ENCODE measurements around the gene ALDH3A2. TPM values are rescaled to one million over a fixed set of nuclear protein-coding genes. Genes with fewer than 3 reads are reported as not detected.
A peak's percentile ranks its signal among the peaks of the same experiment; 100 is the strongest.

Gene ALDH3A2
- total RNA-seq, 1 donor from 2014 or later: 138 TPM

GRCh38 chr17:19670908-19671307 is 22.4 kb downstream of the ALDH3A2 start:
- no peak overlapping the region for H3K4me3 ChIP-seq
- no peaks in the 10 kb centered on the region for H3K4me1 ChIP-seq
- DNase-seq (ENCODE audit: low spot score): no peak
- Mint-ChIP-seq H3K27me3 (ENCODE audit: insufficient read depth, low read depth) (peaks cover 3% of the 10 kb centered on the region), H3K4me3 (peak overlapping the region; percentile 68), H3K9me3 (peaks cover 2% of the 10 kb centered on the region), H3K4me1 (peaks cover 20% of the 10 kb centered on the region), H3K36me3 (peaks cover 32% of the 10 kb centered on the region), H3K27ac (peak overlapping the region; percentile 87)
- peaks cover 10% of the 10 kb centered on the region for H3K36me3 ChIP-seq
- H2AFZ ChIP-seq (replicated peaks): no peak overlapping the region
- no peak overlapping the region for H3K4me2 ChIP-seq
- no peak overlapping the region for H3K27ac ChIP-seq
- H4K20me1 ChIP-seq (ENCODE audit: low read depth): no peaks in the 10 kb centered on the region
- peaks cover 4% of the 10 kb centered on the region for H3K79me2 ChIP-seq (ENCODE audit: low read depth)
- H3K9ac ChIP-seq: no peak overlapping the region
- H3K9me3 ChIP-seq (ENCODE audit: low read depth): no peaks in the 10 kb centered on the region
- H3K27me3 ChIP-seq: no peaks in the 10 kb centered on the region
- H3F3A ChIP-seq (ENCODE audit: low read depth): no peaks in the 10 kb centered on the region
- no peak for TF ChIP-seq CTCF (IDR thresholded peaks at IDR 0.05)
- no peak for TF ChIP-seq EZH2 (IDR thresholded peaks at IDR 0.05)
- no peak for TF ChIP-seq EZH2phosphoT487 (IDR thresholded peaks at IDR 0.05)

- peaks cover 3% of the 10 kb centered on the region for H3K27me3 Mint-ChIP-seq (ENCODE audit: insufficient read depth, low read depth)
- Histone ChIP-seq H3K36me3 (peaks cover 12% of the 10 kb centered on the region), H3K9me3 (ENCODE audit: low read depth) (peaks cover 2% of the 10 kb centered on the region), H3K4me1 (no peaks in the 10 kb centered on the region), H4K20me1 (ENCODE audit: low read depth) (no peaks in the 10 kb centered on the region), H3K79me2 (ENCODE audit: low read depth) (no peaks in the 10 kb centered on the region), H3F3A (ENCODE audit: low read depth) (no peaks in the 10 kb centered on the region), H3K9ac (no peak overlapping the region), H3K4me2 (no peak overlapping the region), H3K4me3 (no peak overlapping the region), H3K27me3 (no peaks in the 10 kb centered on the region), H2AFZ (replicated peaks) (no peak overlapping the region), H3K27ac (no peak overlapping the region)
- no peak for DNase-seq (ENCODE audit: low spot score)
- peaks cover 34% of the 10 kb centered on the region for H3K36me3 Mint-ChIP-seq
- no peak overlapping the region for H3K27ac Mint-ChIP-seq
- H3K4me3 Mint-ChIP-seq: no peak overlapping the region
- H3K9me3 Mint-ChIP-seq: peaks cover 2% of the 10 kb centered on the region
- no peak for TF ChIP-seq EZH2 (IDR thresholded peaks at IDR 0.05)
- no peak for TF ChIP-seq EZH2phosphoT487 (IDR thresholded peaks at IDR 0.05)
- TF ChIP-seq CTCF (IDR thresholded peaks at IDR 0.05): no peak
- peaks cover 20% of the 10 kb centered on the region for H3K4me1 Mint-ChIP-seq
These were observed 22.9 kb downstream of the ALDH3A2 start for GRCh38 chr17:19671433-19671832.

GRCh38 chr17:19672009-19672750 is 23.6 kb downstream of the ALDH3A2 start:
- Histone ChIP-seq H3K27ac (no peak overlapping the region), H3K4me3 (no peak overlapping the region), H3K36me3 (peaks cover 18% of the 10 kb centered on the region), H2AFZ (replicated peaks) (no peak overlapping the region), H3F3A (ENCODE audit: low read depth) (no peaks in the 10 kb centered on the region), H4K20me1 (ENCODE audit: low read depth) (no peaks in the 10 kb centered on the region), H3K4me2 (no peak overlapping the region), H3K9me3 (ENCODE audit: low read depth) (peaks cover 4% of the 10 kb centered on the region), H3K79me2 (ENCODE audit: low read depth) (no peaks in the 10 kb centered on the region), H3K27me3 (no peaks in the 10 kb centered on the region), H3K4me1 (no peaks in the 10 kb centered on the region), H3K9ac (no peak overlapping the region)
- peaks cover 20% of the 10 kb centered on the region for H3K4me1 Mint-ChIP-seq
- H3K27me3 Mint-ChIP-seq (ENCODE audit: insufficient read depth, low read depth): peaks cover 3% of the 10 kb centered on the region
- no peak for DNase-seq (ENCODE audit: low spot score)
- H3K36me3 Mint-ChIP-seq: peaks cover 39% of the 10 kb centered on the region
- no peak for TF ChIP-seq CTCF (IDR thresholded peaks at IDR 0.05)
- TF ChIP-seq EZH2 (IDR thresholded peaks at IDR 0.05): no peak
- no peak for TF ChIP-seq EZH2phosphoT487 (IDR thresholded peaks at IDR 0.05)
- peak overlapping the region; percentile 9 for H3K27ac Mint-ChIP-seq
- H3K4me3 Mint-ChIP-seq: no peak overlapping the region
- peaks cover 6% of the 10 kb centered on the region for H3K9me3 Mint-ChIP-seq

Data from neural progenitor cell (in vitro differentiated cells).